HL-60 (cell line): ENCODE results near the gene TIGD3.

ENCODE experiments used
- CTCF ChIP-seq: IDR thresholded peaks from one replicate; pipeline ENCODE4 v1.5.1; 2011; ENCODE audit warnings: low read length, control low read depth, inconsistent platforms; ENCODE audit not compliant: insufficient read depth
- POLR2AphosphoS5 ChIP-seq: IDR thresholded peaks from 2 replicates; pipeline ENCODE4 v1.6.1; 2012; ENCODE audit warnings: low read depth
- REST ChIP-seq: IDR thresholded peaks from 2 replicates; pipeline ENCODE4 v1.6.1; 2012; ENCODE audit warnings: low read depth; ENCODE audit not compliant: insufficient replicate concordance
- SPI1 ChIP-seq: IDR thresholded peaks from 2 replicates; pipeline ENCODE4 v1.6.1; 2012; ENCODE audit warnings: low read depth, mild to moderate bottlenecking, borderline replicate concordance

GRCh38 chr11:65338676-65339075 lies 15.9 kb upstream of the TIGD3 start:
- TF ChIP-seq CTCF (no peak), POLR2AphosphoS5 (no peak), SPI1 (no peak), REST (no peak)
